ENCODE data around the gene ZC3H4. TPM values are rescaled to one million over a fixed set of nuclear protein-coding genes. Genes with fewer than 3 reads are reported as not detected.
A peak's percentile ranks its signal among the peaks of the same experiment; 100 is the strongest.

The ZC3H4 gene
- total and polyA plus RNA-seq, 9 of the 15 experiments (the other 6 are each of a cell fraction or from before 2014, with no cell fraction given), result 2.2 to 75.6 (median 18.3) TPM

DNA sequence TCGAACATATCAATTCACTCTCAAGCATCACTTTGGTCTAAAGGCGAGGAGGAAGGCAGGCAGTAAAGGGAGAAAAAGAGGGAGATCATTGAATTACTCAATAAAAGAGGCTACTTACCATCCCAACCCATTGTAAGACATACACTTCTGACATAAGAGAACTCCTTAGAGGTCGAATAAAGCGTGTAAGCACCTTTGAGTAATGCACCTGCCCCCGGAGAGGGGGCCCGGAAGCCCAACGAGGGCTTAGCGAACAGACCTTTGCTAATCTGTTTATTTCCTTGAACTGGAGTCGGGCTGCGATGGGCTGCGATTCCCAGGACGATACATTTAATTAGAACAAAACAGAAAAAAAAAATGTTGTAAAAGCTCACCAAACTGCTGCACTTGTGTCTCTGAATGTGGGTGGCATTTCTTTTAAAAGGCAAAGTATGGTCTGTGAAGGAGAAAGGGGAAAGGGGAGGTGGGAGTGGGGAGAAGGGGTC is 3.0 kb downstream of the ZC3H4 start:
- Histone ChIP-seq H3K9ac (ENCODE audit: insufficient read depth in 1 of 2, low read depth in 2 of 2, low read length in 2 of 2) (peak overlapping the region; percentile 98 to 99), H3K4me1 (replicated peaks in 1 of 2; ENCODE audit: control insufficient read depth in 2 of 2, insufficient read depth in 2 of 2, low read length in 2 of 2) (peaks cover 20 to 41% of the 10 kb centered on the region in 2 experiments), H3K36me3 (ENCODE audit: control insufficient read depth, insufficient read depth, low read length) (peaks cover 34% of the 10 kb centered on the region), H3K9me3 (replicated peaks; ENCODE audit: control insufficient read depth, insufficient read depth, low read depth, low read length) (no peaks in the 10 kb centered on the region), H4K20me1 (replicated peaks; ENCODE audit: control insufficient read depth, insufficient read depth, low read length) (no peaks in the 10 kb centered on the region), H3K79me2 (ENCODE audit: control insufficient read depth, insufficient read depth, low read length) (peaks cover 69% of the 10 kb centered on the region), H2AFZ (ENCODE audit: low read depth, low read length) (no peak overlapping the region), H3K4me3 (peak overlapping the region; percentile 89), H3K4me2 (ENCODE audit: insufficient read depth, low read length) (peak overlapping the region; percentile 88), H3K27me3 (ENCODE audit: control insufficient read depth in 2 of 2, insufficient read depth in 2 of 2, low read length in 2 of 2) (no peaks in the 10 kb centered on the region), H3K27ac (ENCODE audit: extremely low read depth, low read depth, low read length) (peak overlapping the region; percentile 96), H3K9me1 (ENCODE audit: control insufficient read depth, insufficient read depth, low read length) (no peaks in the 10 kb centered on the region)
- POLR2A ChIA-PET, result interaction anchor here (0.6 to 1.7 kb wide), 7 partner anchors 11 to 542 kb away, joined by 3 to 8 read pairs (median 4); partner anchors contain the start of gene SAE1
- BruUV-seq (replicated peaks), result no TSS peak
- peak in 3 of 4 experiments; percentile 14 to 49 (median 15) for DNase-seq (ENCODE audit: extremely low read depth in 1 of 4, low spot score in 3 of 4)
- peak; percentile 70 for FAIRE-seq
- intact Hi-C loops (cut with micrococcal nuclease) (loop anchor here (5.0 kb wide), 1 partner anchor 248 kb away; the partner anchor contains the start of gene ARHGAP35), in situ Hi-C loops (cut with MboI) (no loop called here)
- 0% methylated on average over 12 of the region's 12 CpGs for WGBS (ENCODE audit: insufficient coverage, low coverage, missing lambda C conversion rate)
- CTCF ChIA-PET (ENCODE audit: low intra/inter-chr PET ratio), result no interaction called here
- ATAC-seq, result no peak
- no peak for TF ChIP-seq ZNF311 (CRISPR knock-in tag; IDR thresholded peaks at IDR 0.05)
- no peak for TF ChIP-seq ZNF699 (CRISPR knock-in tag; IDR thresholded peaks at IDR 0.05; ENCODE audit: insufficient replicate concordance)
- TF ChIP-seq SIN3A (IDR thresholded peaks at IDR 0.05; ENCODE audit: borderline replicate concordance in 2 of 2, control insufficient read depth in 1 of 2, low read depth in 2 of 2, low read length in 2 of 2), result peak in 1 of 2 experiments; percentile 36; a peak in 1 of 4 replicates
- no peak for TF ChIP-seq NCOA2 (IDR thresholded peaks at IDR 0.05; ENCODE audit: partially characterized antibody in 2 of 2)
- no peak for TF ChIP-seq XRCC5 (IDR thresholded peaks at IDR 0.05; ENCODE audit: low read depth, low read length)
- TF ChIP-seq DNMT1 (IDR thresholded peaks at IDR 0.05), result 0 out of 2 replicates have a peak, but pooled peaks have one; percentile 43
- TF ChIP-seq SREBF2 (CRISPR knock-in tag; IDR thresholded peaks at IDR 0.05), result no peak
- TF ChIP-seq TEAD1 (CRISPR knock-in tag; IDR thresholded peaks at IDR 0.05), result no peak
- no peak for TF ChIP-seq RFX7 (CRISPR knock-in tag; IDR thresholded peaks at IDR 0.05)
- no peak for TF ChIP-seq CC2D1A (IDR thresholded peaks at IDR 0.05)
- no peak for TF ChIP-seq ZBTB26 (CRISPR knock-in tag; IDR thresholded peaks at IDR 0.05)
- no peak for TF ChIP-seq HES1 (IDR thresholded peaks at IDR 0.05; ENCODE audit: low read depth)
- TF ChIP-seq U2AF2 (optimal IDR thresholded peaks at IDR 0.05; ENCODE audit: low read depth, low read length), result no peak
- no peak for TF ChIP-seq MCM2 (IDR thresholded peaks at IDR 0.05; ENCODE audit: low read depth)
- TF ChIP-seq ZNF511 (CRISPR knock-in tag; IDR thresholded peaks at IDR 0.05), result no peak
- TF ChIP-seq, protein P1, sequence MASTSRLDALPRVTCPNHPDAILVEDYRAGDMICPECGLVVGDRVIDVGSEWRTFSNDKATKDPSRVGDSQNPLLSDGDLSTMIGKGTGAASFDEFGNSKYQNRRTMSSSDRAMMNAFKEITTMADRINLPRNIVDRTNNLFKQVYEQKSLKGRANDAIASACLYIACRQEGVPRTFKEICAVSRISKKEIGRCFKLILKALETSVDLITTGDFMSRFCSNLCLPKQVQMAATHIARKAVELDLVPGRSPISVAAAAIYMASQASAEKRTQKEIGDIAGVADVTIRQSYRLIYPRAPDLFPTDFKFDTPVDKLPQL (IDR thresholded peaks at IDR 0.05; ENCODE audit: extremely low read depth, insufficient read length), result no peak
- peak; percentile 38; the same call in 1 of the 2 replicates for TF ChIP-seq RBFOX2 (IDR thresholded peaks at IDR 0.05; ENCODE audit: low read depth, low read length)
- no peak for TF ChIP-seq FOXM1 (IDR thresholded peaks at IDR 0.05; ENCODE audit: low read depth)
- no peak for TF ChIP-seq FOXM1 (CRISPR knock-in tag; IDR thresholded peaks at IDR 0.05; ENCODE audit: low read depth)
